Esophagus squamous epithelium (tissue), 5 donors: Measurements from ENCODE around the gene KRTAP17-1. TPM values are rescaled to one million over a fixed set of nuclear protein-coding genes. Genes with fewer than 3 reads are reported as not detected.

ENCODE experiments used
- DNase-seq: peaks from one replicate; lab custom pipeline; 2025; lab: John Stamatoyannopoulos, UW
- H3K27ac ChIP-seq, 4 donors: fragments of 200-600 bp; sonication (generic); one replicate each; pipeline ENCODE4 v1.5.1; 2016 to 2019; ENCODE audit warnings: mild to moderate bottlenecking in 1 of 4
- H3K27me3 ChIP-seq, 4 donors: fragments of 200-600 bp; sonication (generic); 1 replicate in 3 of 4; 2 replicates in 1 of 4; pipeline versions ENCODE4 v1.5.1 to v1.6.0; 2017 to 2021; ENCODE audit warnings: antibody characterized with exemption in 1 of 4
- H3K36me3 ChIP-seq, 3 donors: fragments of 200-600 bp; sonication (generic); one replicate each; pipeline ENCODE4 v1.5.1; 2016 to 2019
- H3K4me1 ChIP-seq, 3 donors: fragments of 200-600 bp; sonication (generic); one replicate each; pipeline ENCODE4 v1.5.1; 2017 to 2019
- H3K4me3 ChIP-seq, 4 donors: fragments of 200-600 bp; sonication (generic); 1 replicate in 3 of 4; 2 replicates in 1 of 4; pipeline ENCODE4 v1.5.1; 2016 to 2019; ENCODE audit warnings: mild to moderate bottlenecking in 2 of 4, moderate library complexity in 1 of 4
- H3K9me3 ChIP-seq, 3 donors: fragments of 200-600 bp; sonication (generic); one replicate each; pipeline ENCODE4 v1.5.1; 2016 to 2019
- CTCF ChIP-seq, 6 experiments: fragments of 450-650 bp in 4 of 6; fragments of 200-600 bp in 2 of 6; sonication (generic) in 2 of 6; IDR thresholded peaks; one replicate each; pipeline ENCODE4 v1.5.1; 2016 to 2019; ENCODE audit warnings: antibody characterized with exemption in 6 of 6, mild to moderate bottlenecking in 4 of 6, moderate library complexity in 4 of 6
- POLR2A ChIP-seq, 4 donors: fragments of 450-650 bp; IDR thresholded peaks; one replicate each; pipeline ENCODE4 v1.6.1; 2017; ENCODE audit warnings: antibody characterized with exemption in 4 of 4, mild to moderate bottlenecking in 4 of 4, moderate library complexity in 3 of 4
- WGBS, 2 donors: methylation state at CpG; one replicate each; pipeline ENCODE4 v1.1.5; 2018; 5-methylcytosine and 5-hydroxymethylcytosine counted together
- intact Hi-C: fragments of 100-400 bp; cut with DNase I; formaldehyde crosslinking; loops from one replicate; pipeline ENCODE4 v1.15.0; 2022
- total RNA-seq, 4 donors: library from RNA; depleted of rRNA; stranded (reverse); fragments of >200 nt; gene quantifications; one replicate each; pipeline ENCODE4 v1.1.0, GENCODE V29; 2016
- donor health status: DM: yes; HTN: yes; CAD: no.

The KRTAP17-1 gene
- not detected for total RNA-seq

GRCh38 chr17:41315204-41315794 lies at the start of gene KRTAP17-1:
TSS of gene KRTAP17-1 (minus strand) at chr17:41315710. CDS start at chr17:41315650, 60 bp downstream.
- intact Hi-C loops, result no loop called here
- Histone ChIP-seq H3K9me3 (peaks cover 0 to 6% (median 0%) of the 10 kb centered on the region in 3 donors), H3K27me3 (peaks cover 0 to 21% (median 0%) of the 10 kb centered on the region in 4 donors), H3K4me1 (no peaks in the 10 kb centered on the region), H3K36me3 (no peaks in the 10 kb centered on the region), H3K27ac (no peak within 1 kb of the TSS), H3K4me3 (no peak within 1 kb of the TSS)
- DNase-seq, result no peak
- WGBS, 2 donors, result 68 to 91% methylated on average over 3 to 13 of the region's 24 CpGs
- no peak for TF ChIP-seq CTCF (IDR thresholded peaks at IDR 0.05)
- no peak for TF ChIP-seq POLR2A (IDR thresholded peaks at IDR 0.05)

GRCh38 chr17:41363881-41364280 lies 48.4 kb upstream of the KRTAP17-1 start:
- TF ChIP-seq CTCF (IDR thresholded peaks at IDR 0.05), result no peak
- no peak for TF ChIP-seq POLR2A (IDR thresholded peaks at IDR 0.05)
- Histone ChIP-seq H3K9me3 (no peaks in the 10 kb centered on the region), H3K4me1 (peaks cover 0 to 25% (median 9%) of the 10 kb centered on the region in 3 donors), H3K4me3 (no peak overlapping the region), H3K27ac (no peak overlapping the region), H3K27me3 (no peaks in the 10 kb centered on the region), H3K36me3 (no peaks in the 10 kb centered on the region)
- intact Hi-C loops, result no loop called here
- 86 to 90% methylated on average over 1 to 2 of the region's 2 CpGs for WGBS, 2 donors
- no peak for DNase-seq

- WGBS, 2 donors, result 78 to 80% methylated on average over 5 of the region's 5 CpGs
- H3K27ac ChIP-seq, result no peak overlapping the region
- intact Hi-C loops, result no loop called here
- H3K36me3 ChIP-seq, result no peaks in the 10 kb centered on the region
- no peak for DNase-seq
- H3K9me3 ChIP-seq, result no peaks in the 10 kb centered on the region
- no peaks in the 10 kb centered on the region for H3K27me3 ChIP-seq
- peaks cover 0 to 11% (median 0%) of the 10 kb centered on the region in 3 donors for H3K4me1 ChIP-seq
- TF ChIP-seq CTCF (IDR thresholded peaks at IDR 0.05) (no peak), POLR2A (IDR thresholded peaks at IDR 0.05) (no peak)
- H3K4me3 ChIP-seq, result no peak overlapping the region
Measured at GRCh38 chr17:41360296-41360995, 44.9 kb upstream of the KRTAP17-1 start.

- Histone ChIP-seq H3K4me1 (peaks cover 0 to 29% (median 0%) of the 10 kb centered on the region in 3 donors), H3K9me3 (no peaks in the 10 kb centered on the region), H3K27me3 (no peaks in the 10 kb centered on the region), H3K27ac (no peak overlapping the region), H3K4me3 (no peak overlapping the region), H3K36me3 (no peaks in the 10 kb centered on the region)
- intact Hi-C loops, result no loop called here
- WGBS, 2 donors, result 59 to 69% methylated on average over 4 of the region's 4 CpGs
- TF ChIP-seq CTCF (IDR thresholded peaks at IDR 0.05) (no peak), POLR2A (IDR thresholded peaks at IDR 0.05) (no peak)
- DNase-seq, result no peak
Measured at GRCh38 chr17:41354536-41354935, 39.0 kb upstream of the KRTAP17-1 start.
